Endometrium (tissue), 2 donors: ENCODE data around the gene POT1.
"Not testable (repeated sequence)": the region's sequence is repeated elsewhere in the genome, so short reads cannot be mapped to it uniquely, and the experiment has no call there.

Experiments
- FAIRE-seq: peaks from 2 replicates; lab custom pipeline; 2012; peaks lifted over from hg19 to GRCh38; lab: Jason Lieb, UNC
- donor health status: control.
- donor health status: control.

Gene POT1, protein sequence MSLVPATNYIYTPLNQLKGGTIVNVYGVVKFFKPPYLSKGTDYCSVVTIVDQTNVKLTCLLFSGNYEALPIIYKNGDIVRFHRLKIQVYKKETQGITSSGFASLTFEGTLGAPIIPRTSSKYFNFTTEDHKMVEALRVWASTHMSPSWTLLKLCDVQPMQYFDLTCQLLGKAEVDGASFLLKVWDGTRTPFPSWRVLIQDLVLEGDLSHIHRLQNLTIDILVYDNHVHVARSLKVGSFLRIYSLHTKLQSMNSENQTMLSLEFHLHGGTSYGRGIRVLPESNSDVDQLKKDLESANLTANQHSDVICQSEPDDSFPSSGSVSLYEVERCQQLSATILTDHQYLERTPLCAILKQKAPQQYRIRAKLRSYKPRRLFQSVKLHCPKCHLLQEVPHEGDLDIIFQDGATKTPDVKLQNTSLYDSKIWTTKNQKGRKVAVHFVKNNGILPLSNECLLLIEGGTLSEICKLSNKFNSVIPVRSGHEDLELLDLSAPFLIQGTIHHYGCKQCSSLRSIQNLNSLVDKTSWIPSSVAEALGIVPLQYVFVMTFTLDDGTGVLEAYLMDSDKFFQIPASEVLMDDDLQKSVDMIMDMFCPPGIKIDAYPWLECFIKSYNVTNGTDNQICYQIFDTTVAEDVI

GRCh38 chr7:124929467-124930172 is at the start of gene POT1:
TSS of gene POT1 (minus strand) at chr7:124929825. CDS start at chr7:124897173, 32,652 bp downstream.
- FAIRE-seq: peak; percentile 98

DNA sequence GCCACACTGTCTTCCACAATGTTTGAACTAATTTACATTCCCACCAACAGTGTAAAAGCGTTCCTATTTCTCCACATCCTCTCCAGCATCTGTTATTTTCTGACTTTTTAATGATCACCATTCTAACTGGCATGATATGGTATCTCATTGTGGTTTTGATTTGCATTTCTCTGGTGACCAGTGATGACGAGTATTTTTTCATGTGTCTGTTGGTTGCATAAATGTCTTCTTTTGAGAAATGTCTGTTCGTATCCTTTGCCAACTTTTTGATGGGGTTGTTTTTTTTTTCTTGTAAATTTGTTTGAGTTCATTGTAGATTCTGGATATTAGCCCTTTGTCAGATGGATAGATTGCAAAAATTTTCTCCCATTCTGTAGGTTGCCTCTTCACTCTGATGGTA is 45.5 kb upstream of the POT1 start:
- FAIRE-seq: not testable (repeated sequence)

DNA sequence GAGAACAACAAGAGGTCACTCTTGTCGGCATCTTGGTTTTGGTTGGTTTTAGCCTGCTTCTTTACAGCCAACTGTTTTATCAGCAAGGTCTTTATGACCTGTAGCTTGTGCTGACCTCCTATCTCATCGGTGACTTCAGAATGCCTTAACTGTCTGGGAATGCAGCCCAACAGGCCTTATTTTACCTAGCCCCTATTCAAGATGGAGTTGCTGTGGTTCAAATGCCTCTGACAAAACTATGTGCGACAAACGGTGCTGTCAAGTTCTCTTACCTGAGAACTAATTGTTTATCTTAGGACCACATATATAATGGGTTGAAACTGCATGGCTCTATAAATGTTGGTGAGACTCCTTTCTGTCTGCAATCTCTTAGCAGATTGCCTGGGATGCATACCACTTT is 35.9 kb upstream of the POT1 start:
- FAIRE-seq: no peak

- no peak for FAIRE-seq
Measured at GRCh38 chr7:124959676-124960075, 30.1 kb upstream of the POT1 start.

GRCh38 chr7:124957952-124958351 is 28.3 kb upstream of the POT1 start:
- FAIRE-seq: not testable (repeated sequence)

GRCh38 chr7:124956160-124956559 is 26.5 kb upstream of the POT1 start:
- no peak for FAIRE-seq

- FAIRE-seq: no peak
Measured at GRCh38 chr7:124954790-124955189, 25.2 kb upstream of the POT1 start.

DNA sequence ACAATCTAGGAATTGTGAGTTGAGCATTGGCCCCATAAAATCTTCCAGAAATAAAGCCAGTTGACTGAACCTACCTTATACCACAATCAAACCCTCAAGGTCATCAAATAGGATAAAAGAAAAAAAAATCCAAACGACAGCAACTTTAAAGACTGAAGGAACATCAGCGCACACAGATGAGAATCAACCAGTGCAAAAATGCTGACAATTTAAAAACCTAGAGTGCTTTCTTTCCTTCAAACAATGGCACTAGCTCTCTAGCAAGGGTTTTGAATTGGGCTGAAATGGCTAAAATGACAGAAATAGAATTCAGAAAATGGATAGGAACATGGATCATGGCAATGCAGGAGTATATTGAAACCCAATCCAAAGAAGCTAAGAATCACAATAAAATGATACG is 16.1 kb upstream of the POT1 start:
- FAIRE-seq: no peak

DNA sequence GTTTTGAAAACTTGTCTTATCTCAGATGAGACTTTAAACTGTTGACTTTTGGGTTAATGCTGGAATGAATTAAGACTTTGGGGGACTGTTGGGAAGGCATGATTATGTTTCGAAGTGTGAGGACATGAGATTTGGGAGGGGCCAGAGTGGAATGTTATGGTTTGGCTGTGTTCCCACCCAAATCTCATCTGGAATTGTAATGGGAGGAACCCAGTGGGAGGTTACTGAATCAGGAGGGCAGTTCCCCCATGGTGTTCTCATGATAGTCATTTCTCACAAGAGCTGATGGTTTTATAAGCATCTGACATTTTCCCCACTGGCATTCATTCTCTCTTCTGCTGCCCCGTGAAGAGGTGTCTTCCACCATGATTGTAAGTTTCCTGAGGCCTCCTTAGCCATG is 13.8 kb upstream of the POT1 start:
- no peak for FAIRE-seq

- no peak for FAIRE-seq
Measured at GRCh38 chr7:124942399-124942798, 12.8 kb upstream of the POT1 start.

- FAIRE-seq: no peak
Measured at GRCh38 chr7:124940306-124940705, 10.7 kb upstream of the POT1 start.

DNA sequence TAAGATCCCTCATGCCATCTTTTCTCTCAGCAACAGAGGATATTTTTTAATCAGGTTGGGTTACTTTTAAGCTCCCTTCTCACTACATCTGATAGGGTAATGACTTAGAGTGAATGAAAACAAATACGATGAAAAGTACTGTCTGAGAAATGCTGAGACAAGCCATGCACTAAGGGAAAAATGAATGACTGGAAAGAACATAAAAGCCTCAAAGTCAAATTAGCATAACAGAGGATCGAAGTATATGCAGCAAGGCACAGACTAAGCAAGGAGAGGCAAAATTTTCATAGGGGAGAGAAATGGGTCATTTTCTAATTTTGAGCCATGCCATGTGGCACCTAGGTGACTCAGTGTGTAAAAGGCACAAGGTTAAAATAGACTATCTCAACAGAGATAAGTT is 8.5 kb upstream of the POT1 start:
- FAIRE-seq: no peak

DNA sequence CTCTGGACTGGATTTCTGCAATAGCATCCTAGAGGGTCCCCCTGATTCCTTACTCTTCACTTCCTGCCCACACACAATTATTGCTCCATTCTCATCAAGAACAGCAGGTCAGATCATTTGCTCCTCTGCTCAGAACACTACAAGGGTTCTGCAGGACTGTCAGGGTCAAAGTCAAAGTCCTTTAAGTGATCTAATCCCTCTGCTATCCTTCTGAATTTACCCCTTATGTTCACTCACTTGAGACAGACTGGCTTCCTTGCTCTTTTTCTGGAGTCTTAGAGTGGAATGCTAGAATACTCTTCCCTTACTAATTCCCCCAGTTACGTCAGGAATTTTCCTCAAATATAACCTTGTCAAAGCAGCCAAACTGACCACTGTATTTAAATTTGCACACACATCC is 7.5 kb upstream of the POT1 start:
- FAIRE-seq: no peak

DNA sequence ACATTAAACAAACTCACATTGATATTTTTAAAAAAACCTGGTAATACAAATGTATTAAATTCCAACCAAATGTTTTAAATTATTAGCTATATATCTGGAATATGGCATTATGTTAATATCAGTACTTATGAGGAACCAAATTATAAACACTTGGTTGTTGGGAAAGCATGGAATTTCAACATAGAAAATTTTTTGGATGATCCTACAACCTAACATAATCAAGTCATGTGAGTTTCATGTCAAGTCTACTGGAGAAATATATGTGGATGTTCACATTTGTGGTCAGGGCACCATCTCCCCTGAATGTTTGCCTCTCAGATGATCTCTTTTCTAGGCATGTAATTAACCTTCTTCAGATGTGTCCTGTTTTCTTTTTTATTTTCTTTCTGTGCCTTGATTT is 5.2 kb upstream of the POT1 start:
- no peak for FAIRE-seq

DNA sequence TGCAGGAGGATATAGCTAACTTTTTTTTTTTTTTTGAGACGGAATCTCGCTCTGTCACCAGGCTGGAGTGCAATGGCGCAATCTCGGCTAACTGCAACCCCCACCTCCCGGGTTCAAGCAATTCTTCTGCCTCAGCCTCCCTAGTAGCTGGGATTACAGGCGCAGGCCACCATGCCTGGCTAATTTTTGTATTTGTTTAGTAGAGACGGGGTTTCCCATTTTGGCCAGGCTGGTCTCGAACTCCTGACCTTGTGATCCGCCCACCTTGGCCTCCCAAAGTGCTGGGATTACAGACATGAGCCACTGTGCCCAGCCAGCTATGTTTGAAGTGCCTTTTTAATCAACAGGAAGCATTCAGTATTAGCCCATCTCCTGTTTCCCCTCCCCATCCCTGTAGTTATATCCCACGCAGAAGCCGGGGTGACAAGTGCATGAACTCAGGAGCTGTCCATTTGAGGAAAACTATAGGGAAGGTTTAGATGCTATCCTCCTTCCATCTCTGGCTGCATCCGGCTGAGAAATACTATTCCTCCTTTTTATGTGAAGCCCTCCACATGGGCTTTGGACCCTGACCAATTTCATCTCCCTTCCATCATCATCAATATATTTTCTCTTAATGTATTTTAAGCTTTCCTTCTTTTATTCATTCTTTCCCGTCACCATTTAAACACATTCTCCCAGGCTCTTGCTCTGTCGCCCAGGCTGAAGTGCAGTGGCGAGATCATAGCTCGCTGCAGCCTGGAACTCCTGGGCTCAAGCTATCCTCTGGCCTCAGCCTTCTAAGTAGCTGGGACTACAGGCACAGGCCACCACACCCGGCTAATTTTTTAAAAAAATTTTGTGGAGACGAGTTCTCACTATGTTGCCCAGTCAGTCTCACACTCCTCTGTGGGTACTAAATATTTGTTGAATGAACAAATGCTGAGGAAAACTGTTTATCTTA is 1.3 kb upstream of the POT1 start:
- no peak for FAIRE-seq

- no peak for FAIRE-seq
Measured at GRCh38 chr7:124930173-124930623, 573 bp upstream of the POT1 start.

GRCh38 chr7:124924906-124925305 is 4.7 kb downstream of the POT1 start:
- no peak for FAIRE-seq

- no peak for FAIRE-seq
Measured at GRCh38 chr7:124922200-124922599, 7.4 kb downstream of the POT1 start.

DNA sequence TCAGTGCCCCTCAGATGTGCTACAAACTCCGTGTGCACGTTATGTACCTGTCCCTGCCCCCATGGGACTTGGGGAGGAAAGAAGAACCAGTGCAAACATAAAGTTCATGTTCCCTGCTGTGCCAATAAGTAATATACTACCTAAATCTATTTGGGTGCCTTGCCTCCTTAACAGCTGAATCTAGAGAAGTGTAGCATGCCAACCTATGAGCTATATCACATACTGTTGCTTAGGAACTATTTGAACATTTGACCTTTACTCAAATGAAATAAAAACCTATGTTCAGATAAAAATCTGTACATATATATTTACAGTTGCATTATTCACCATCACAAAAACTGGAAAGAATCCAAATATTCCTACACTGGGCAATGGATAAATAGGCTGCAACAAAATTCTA is 9.8 kb downstream of the POT1 start:
- FAIRE-seq: no peak

DNA sequence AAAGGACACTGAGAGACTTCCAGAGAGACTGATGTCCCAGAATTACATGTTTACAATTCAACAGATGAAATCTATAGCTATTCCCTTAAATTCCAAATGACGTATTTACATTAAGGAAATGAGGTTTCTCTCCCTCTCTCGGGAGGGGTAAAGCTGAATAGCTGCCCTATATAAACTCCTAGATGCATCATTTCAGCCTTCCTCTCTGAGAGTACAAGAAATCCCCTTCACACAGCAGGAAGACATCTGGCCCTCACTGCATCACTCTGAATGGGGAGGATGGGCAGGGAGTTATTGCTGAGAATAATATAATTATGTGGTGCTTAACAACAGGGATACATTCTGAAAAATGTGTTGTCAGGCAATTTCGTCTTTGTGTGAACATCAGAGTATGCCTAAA is 11.0 kb downstream of the POT1 start:
- no peak for FAIRE-seq

- no peak for FAIRE-seq
Measured at GRCh38 chr7:124915242-124915641, 14.4 kb downstream of the POT1 start.

DNA sequence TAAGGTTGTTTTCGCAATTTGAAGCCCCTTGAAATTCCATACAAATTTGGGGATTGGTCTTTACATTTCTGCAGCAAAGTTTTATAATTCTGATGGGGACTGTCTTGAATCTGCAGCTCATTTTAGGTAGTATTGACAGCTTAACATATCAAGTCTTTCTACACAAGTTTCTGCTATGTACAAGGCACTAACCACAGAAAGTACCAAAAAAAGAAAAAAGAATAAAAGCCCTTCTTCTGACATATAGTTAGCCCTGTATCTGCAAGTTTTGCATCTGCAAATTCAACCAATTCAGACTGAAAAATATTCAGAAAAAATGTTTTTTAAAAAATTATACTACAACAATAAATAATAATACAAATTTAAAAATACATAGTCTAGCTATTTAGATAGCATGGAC is 15.3 kb downstream of the POT1 start:
- no peak for FAIRE-seq
